Measurements from ENCODE around the gene RAP1GAP2.

DNA sequence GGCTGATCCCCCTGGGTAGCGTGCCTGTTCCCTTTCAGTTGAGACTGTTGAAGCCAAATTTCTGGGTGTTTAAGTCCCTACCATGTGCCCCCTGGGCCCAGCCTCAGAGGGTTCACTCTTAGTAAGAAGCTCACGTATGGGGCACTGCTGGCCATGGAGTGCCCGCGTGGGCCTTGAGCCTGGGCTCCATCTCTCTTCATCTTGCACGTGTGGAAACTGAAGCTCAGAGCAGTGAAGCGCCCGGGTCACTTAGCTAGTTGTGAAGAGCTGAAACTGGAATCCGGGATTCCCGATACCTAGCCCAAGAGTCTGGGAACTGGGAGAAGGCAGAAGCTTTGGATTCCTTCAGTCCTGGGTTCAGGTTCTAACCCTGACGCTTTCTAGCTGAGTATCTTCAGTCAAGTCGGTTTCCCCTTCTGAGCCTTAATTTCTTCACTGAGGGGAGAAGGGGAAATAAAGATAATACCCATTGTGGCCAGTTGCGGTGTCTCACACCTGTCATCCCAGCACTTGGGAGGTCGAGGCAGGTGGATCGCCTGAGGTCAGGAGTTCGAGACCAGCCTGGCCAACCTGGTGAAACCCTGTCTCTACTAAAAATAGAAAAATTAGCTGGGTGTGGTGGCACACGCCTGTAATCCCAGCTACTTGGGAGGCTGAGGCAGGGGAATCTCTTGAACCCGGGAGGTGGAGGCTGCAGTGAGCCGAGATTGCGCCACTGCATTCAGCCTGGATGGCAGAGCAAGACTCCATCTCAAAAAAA lies 163.3 kb downstream of the RAP1GAP2 start:
- TF ChIP-seq, protein P1, sequence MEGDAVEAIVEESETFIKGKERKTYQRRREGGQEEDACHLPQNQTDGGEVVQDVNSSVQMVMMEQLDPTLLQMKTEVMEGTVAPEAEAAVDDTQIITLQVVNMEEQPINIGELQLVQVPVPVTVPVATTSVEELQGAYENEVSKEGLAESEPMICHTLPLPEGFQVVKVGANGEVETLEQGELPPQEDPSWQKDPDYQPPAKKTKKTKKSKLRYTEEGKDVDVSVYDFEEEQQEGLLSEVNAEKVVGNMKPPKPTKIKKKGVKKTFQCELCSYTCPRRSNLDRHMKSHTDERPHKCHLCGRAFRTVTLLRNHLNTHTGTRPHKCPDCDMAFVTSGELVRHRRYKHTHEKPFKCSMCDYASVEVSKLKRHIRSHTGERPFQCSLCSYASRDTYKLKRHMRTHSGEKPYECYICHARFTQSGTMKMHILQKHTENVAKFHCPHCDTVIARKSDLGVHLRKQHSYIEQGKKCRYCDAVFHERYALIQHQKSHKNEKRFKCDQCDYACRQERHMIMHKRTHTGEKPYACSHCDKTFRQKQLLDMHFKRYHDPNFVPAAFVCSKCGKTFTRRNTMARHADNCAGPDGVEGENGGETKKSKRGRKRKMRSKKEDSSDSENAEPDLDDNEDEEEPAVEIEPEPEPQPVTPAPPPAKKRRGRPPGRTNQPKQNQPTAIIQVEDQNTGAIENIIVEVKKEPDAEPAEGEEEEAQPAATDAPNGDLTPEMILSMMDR (IDR thresholded peaks at IDR 0.05; ENCODE audit: low read length) = no peak
- TF ChIP-seq EZH2 (IDR thresholded peaks at IDR 0.05; ENCODE audit: borderline replicate concordance, low read length) = no peak

Data from OCI-LY1 (cell line).